ENCODE results near the gene NRG2. TPM values are rescaled to one million over a fixed set of nuclear protein-coding genes. Genes with fewer than 3 reads are reported as not detected.

NRG2 gene
- total RNA-seq, 6 donors from 2014 or later: 0.46 to 4.2 (median 1.5) TPM

DNA sequence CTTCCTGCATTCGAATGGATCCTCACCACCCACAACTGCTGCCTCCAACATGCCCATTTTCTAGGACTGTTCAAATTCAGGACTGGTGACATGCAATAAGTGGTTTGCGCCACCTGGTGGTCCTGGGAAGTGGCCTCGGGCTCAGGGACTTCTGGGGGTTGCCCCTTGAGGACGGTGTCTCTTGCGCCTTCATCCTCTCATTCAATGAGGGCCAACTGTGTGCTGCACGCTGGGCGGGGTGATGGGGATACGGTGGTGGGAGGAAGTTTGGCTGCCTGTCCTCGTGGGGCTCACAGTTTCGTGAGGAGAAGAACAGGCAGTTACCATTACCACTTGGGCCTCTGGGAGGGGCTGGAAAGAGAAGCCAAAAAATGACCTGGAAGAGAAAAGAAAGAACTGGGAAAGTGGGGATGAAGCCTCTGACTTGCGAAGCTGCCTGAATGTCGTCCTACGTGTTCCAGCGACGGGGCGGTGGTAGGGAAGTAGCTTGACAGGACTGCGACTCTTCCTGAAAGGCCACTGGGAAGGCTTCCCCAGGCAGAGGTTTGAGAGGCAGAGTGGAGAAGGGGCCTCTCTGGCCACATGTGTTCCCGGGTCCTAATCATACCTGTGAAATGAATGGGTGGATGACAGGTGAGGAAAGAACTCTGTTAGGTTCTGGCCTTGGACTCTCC is 198.5 kb downstream of the NRG2 start:
- Histone ChIP-seq H3K27me3 (peaks cover 0 to 3% (median 0%) of the 10 kb centered on the region in 4 donors), H3K4me3 (no peak overlapping the region), H3K9me3 (no peaks in the 10 kb centered on the region), H3K4me1 (peaks cover 10 to 25% (median 17%) of the 10 kb centered on the region in 4 donors), H3K27ac (no peak overlapping the region), H3K36me3 (no peaks in the 10 kb centered on the region)
- WGBS, 2 donors: 50 to 60% methylated on average over 18 of the region's 18 CpGs
- TF ChIP-seq EP300 (IDR thresholded peaks at IDR 0.05) (no peak), POLR2A (IDR thresholded peaks at IDR 0.05) (no peak)
- TF ChIP-seq, protein P1, sequence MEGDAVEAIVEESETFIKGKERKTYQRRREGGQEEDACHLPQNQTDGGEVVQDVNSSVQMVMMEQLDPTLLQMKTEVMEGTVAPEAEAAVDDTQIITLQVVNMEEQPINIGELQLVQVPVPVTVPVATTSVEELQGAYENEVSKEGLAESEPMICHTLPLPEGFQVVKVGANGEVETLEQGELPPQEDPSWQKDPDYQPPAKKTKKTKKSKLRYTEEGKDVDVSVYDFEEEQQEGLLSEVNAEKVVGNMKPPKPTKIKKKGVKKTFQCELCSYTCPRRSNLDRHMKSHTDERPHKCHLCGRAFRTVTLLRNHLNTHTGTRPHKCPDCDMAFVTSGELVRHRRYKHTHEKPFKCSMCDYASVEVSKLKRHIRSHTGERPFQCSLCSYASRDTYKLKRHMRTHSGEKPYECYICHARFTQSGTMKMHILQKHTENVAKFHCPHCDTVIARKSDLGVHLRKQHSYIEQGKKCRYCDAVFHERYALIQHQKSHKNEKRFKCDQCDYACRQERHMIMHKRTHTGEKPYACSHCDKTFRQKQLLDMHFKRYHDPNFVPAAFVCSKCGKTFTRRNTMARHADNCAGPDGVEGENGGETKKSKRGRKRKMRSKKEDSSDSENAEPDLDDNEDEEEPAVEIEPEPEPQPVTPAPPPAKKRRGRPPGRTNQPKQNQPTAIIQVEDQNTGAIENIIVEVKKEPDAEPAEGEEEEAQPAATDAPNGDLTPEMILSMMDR (IDR thresholded peaks at IDR 0.05): peak; percentile 29 to 75 (median 64)
- ATAC-seq (ENCODE audit: low FRiP score in 2 of 2) (peak; percentile 41 to 50), DNase-seq (peak in 1 of 2 donors; percentile 70)

DNA sequence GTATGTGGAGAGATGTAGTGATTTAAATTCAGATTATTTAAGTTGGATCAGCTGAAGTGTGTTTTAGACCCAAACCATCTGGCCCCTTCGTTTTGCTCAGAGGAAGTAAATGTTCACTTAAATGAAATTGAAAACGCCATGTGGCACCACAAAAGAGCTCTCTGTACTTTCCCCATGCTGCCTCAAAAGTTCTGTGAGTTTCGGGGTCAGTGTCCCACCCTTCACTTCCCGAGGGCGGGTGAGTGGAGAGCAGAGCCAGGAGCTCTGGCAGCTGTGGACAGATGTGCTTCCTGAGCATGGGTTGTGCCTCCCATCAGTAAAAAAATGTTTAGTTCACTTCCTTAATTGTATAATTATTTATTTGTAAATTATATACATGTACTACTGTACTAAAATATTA is 199.1 kb downstream of the NRG2 start:
- no peak overlapping the region for H3K27ac ChIP-seq
- DNase-seq (no peak), ATAC-seq (ENCODE audit: low FRiP score in 2 of 2) (no peak)
- TF ChIP-seq, protein P1 (IDR thresholded peaks at IDR 0.05): no peak
- no peak for TF ChIP-seq POLR2A (IDR thresholded peaks at IDR 0.05)
- no peak for TF ChIP-seq POLR2AphosphoS5 (IDR thresholded peaks at IDR 0.05)
- TF ChIP-seq EP300 (IDR thresholded peaks at IDR 0.05): no peak
- WGBS, 2 donors: 30 to 44% methylated on average over 5 of the region's 5 CpGs
- no peak overlapping the region for H3K4me3 ChIP-seq
- no peaks in the 10 kb centered on the region for H3K36me3 ChIP-seq
- H3K4me1 ChIP-seq: peaks cover 10 to 23% (median 13%) of the 10 kb centered on the region in 4 donors
- no peaks in the 10 kb centered on the region for H3K9me3 ChIP-seq
- peaks cover 0 to 3% (median 0%) of the 10 kb centered on the region in 4 donors for H3K27me3 ChIP-seq

DNA sequence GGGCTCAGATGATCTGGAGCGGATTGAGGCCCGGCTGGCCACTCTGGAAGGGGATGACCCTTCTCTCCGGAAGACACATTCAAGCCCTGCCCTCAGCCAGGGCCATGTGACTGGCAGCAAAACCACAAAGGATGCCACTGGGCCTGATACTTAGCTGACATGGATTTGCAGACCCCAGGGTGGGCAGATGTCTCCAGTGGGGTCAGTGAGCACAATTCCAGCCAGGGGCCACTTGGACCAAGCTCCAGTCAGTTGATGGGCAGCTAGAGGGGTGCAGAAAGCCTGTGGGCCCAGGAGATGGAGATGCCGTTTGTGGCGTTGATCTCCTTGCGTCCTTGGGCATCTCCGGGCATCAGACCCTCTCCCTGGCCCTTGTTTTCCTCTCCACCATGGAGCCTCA is 200.8 kb downstream of the NRG2 start:
- DNase-seq: no peak
- TF ChIP-seq POLR2AphosphoS5 (IDR thresholded peaks at IDR 0.05) (no peak), EP300 (IDR thresholded peaks at IDR 0.05) (no peak), POLR2A (IDR thresholded peaks at IDR 0.05) (no peak)
- TF ChIP-seq, protein P1 (IDR thresholded peaks at IDR 0.05): no peak

DNA sequence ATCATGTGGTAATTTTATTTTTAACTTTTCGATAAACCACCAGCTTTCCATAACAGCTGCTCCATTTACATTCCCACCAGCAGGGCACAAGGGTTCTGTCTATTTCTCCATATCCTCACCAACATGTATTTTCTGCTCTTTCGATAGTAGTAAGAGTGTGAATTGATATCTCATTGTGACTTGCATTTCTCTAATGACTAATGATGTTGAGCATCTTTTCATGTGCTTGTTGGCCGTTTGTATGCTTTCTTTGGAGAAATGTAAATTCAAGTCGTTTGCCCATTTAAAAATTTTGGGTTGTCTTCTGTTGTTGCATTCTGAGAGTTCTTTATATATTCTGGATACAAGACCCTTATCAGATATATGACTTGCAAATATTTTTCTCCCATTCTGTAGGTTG is 201.6 kb downstream of the NRG2 start:
- Histone ChIP-seq H3K27ac (no peak overlapping the region), H3K4me1 (peaks cover 0 to 3% (median 0%) of the 10 kb centered on the region in 4 donors), H3K9me3 (no peaks in the 10 kb centered on the region), H3K4me3 (no peak overlapping the region), H3K27me3 (no peaks in the 10 kb centered on the region), H3K36me3 (no peaks in the 10 kb centered on the region)
- TF ChIP-seq, protein P1 (IDR thresholded peaks at IDR 0.05): no peak
- TF ChIP-seq EP300 (IDR thresholded peaks at IDR 0.05): no peak
- no peak for TF ChIP-seq POLR2A (IDR thresholded peaks at IDR 0.05)
- no peak for TF ChIP-seq POLR2AphosphoS5 (IDR thresholded peaks at IDR 0.05)
- WGBS, 2 donors: 68 to 72% methylated on average over 4 of the region's 4 CpGs
- ATAC-seq (ENCODE audit: low FRiP score in 2 of 2) (no peak), DNase-seq (no peak)

More for the DNA sequence above, 200.8 kb downstream of the NRG2 start:
- Histone ChIP-seq H3K4me1 (peaks cover 0 to 7% (median 3%) of the 10 kb centered on the region in 4 donors), H3K36me3 (no peaks in the 10 kb centered on the region), H3K9me3 (no peaks in the 10 kb centered on the region), H3K27me3 (peaks cover 0 to 3% (median 0%) of the 10 kb centered on the region in 4 donors), H3K27ac (no peak overlapping the region), H3K4me3 (no peak overlapping the region)
- 90 to 99% methylated on average over 7 of the region's 7 CpGs for WGBS, 2 donors
- ATAC-seq (ENCODE audit: low FRiP score in 2 of 2): no peak

DNA sequence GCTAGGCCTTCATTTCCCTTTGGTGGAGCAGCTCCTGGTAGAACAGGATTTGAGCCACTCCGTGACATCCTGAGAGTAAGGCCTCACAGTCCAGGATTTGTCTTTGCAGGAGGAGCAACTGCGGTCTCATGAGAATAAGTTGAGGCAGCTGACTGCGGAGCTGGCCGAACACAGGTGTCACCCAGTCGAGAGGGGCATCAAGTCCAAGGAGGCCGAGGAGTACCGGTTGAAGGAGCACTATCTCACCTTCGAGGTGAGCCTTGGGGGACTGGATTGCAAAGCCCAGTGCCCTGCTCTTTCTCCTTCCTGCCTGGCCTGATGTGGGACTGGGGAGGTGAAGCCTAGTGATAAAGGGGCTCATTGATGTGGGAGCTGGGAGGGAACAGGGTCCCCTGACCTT is 203.2 kb downstream of the NRG2 start:
- WGBS, 2 donors: 81 to 87% methylated on average over 7 to 8 of the region's 8 CpGs
- no peak overlapping the region for H3K27ac ChIP-seq
- H3K27me3 ChIP-seq: no peaks in the 10 kb centered on the region
- TF ChIP-seq POLR2AphosphoS5 (IDR thresholded peaks at IDR 0.05): no peak
- TF ChIP-seq EP300 (IDR thresholded peaks at IDR 0.05): no peak
- TF ChIP-seq, protein P1 (IDR thresholded peaks at IDR 0.05): no peak
- TF ChIP-seq POLR2A (IDR thresholded peaks at IDR 0.05): no peak
- H3K4me3 ChIP-seq: no peak overlapping the region
- DNase-seq (no peak), ATAC-seq (ENCODE audit: low FRiP score in 2 of 2) (no peak)
- no peaks in the 10 kb centered on the region for H3K9me3 ChIP-seq
- H3K36me3 ChIP-seq: no peaks in the 10 kb centered on the region
- H3K4me1 ChIP-seq: peaks cover 0 to 3% (median 0%) of the 10 kb centered on the region in 4 donors
